ENCODE results near the gene SMC1B. TPM values are rescaled to one million over a fixed set of nuclear protein-coding genes. Genes with fewer than 3 reads are reported as not detected.

The SMC1B gene
- total RNA-seq, 1 donor from 2014 or later, result 0.06 TPM

- H3K4me3 Mint-ChIP-seq, result no peak overlapping the region
- H3K27me3 Mint-ChIP-seq (ENCODE audit: insufficient read depth, low read depth), result peaks cover 5% of the 10 kb centered on the region
- Histone ChIP-seq H3K36me3 (no peaks in the 10 kb centered on the region), H3K27ac (no peak overlapping the region), H3K79me2 (ENCODE audit: low read depth) (peaks cover 24% of the 10 kb centered on the region), H3K4me3 (no peak overlapping the region), H3K4me2 (no peak overlapping the region), H3K9me3 (ENCODE audit: low read depth) (no peaks in the 10 kb centered on the region), H4K20me1 (ENCODE audit: low read depth) (peaks cover 13% of the 10 kb centered on the region), H3K9ac (no peak overlapping the region), H3K4me1 (peaks cover 6% of the 10 kb centered on the region), H2AFZ (replicated peaks) (no peak overlapping the region), H3K27me3 (no peaks in the 10 kb centered on the region), H3F3A (ENCODE audit: low read depth) (no peaks in the 10 kb centered on the region)
- H3K9me3 Mint-ChIP-seq, result no peaks in the 10 kb centered on the region
- no peak overlapping the region for H3K27ac Mint-ChIP-seq
- H3K36me3 Mint-ChIP-seq, result peaks cover 23% of the 10 kb centered on the region
- no peak for DNase-seq (ENCODE audit: low spot score)
- H3K4me1 Mint-ChIP-seq, result peaks cover 11% of the 10 kb centered on the region
- no peak for TF ChIP-seq EZH2phosphoT487 (IDR thresholded peaks at IDR 0.05)
- TF ChIP-seq EZH2 (IDR thresholded peaks at IDR 0.05), result no peak
- no peak for TF ChIP-seq CTCF (IDR thresholded peaks at IDR 0.05)
Measured at GRCh38 chr22:45324311-45324711, 89.1 kb downstream of the SMC1B start.

GRCh38 chr22:45323695-45324094, 89.7 kb downstream of the SMC1B start:
- Mint-ChIP-seq H3K36me3 (peaks cover 22% of the 10 kb centered on the region), H3K9me3 (no peaks in the 10 kb centered on the region), H3K27me3 (ENCODE audit: insufficient read depth, low read depth) (peaks cover 5% of the 10 kb centered on the region), H3K27ac (no peak overlapping the region), H3K4me3 (no peak overlapping the region), H3K4me1 (peaks cover 17% of the 10 kb centered on the region)
- peaks cover 30% of the 10 kb centered on the region for H3K79me2 ChIP-seq (ENCODE audit: low read depth)
- no peaks in the 10 kb centered on the region for H3K36me3 ChIP-seq
- no peaks in the 10 kb centered on the region for H3K9me3 ChIP-seq (ENCODE audit: low read depth)
- peaks cover 5% of the 10 kb centered on the region for H3F3A ChIP-seq (ENCODE audit: low read depth)
- H3K27ac ChIP-seq, result no peak overlapping the region
- H3K4me3 ChIP-seq, result no peak overlapping the region
- TF ChIP-seq EZH2phosphoT487 (IDR thresholded peaks at IDR 0.05) (no peak), CTCF (IDR thresholded peaks at IDR 0.05) (no peak), EZH2 (IDR thresholded peaks at IDR 0.05) (no peak)
- no peaks in the 10 kb centered on the region for H3K27me3 ChIP-seq
- no peak overlapping the region for H2AFZ ChIP-seq (replicated peaks)
- H3K4me1 ChIP-seq, result peaks cover 13% of the 10 kb centered on the region
- no peak overlapping the region for H3K9ac ChIP-seq
- DNase-seq (ENCODE audit: low spot score), result no peak
- H4K20me1 ChIP-seq (ENCODE audit: low read depth), result peaks cover 20% of the 10 kb centered on the region
- no peak overlapping the region for H3K4me2 ChIP-seq

- Mint-ChIP-seq H3K9me3 (no peaks in the 10 kb centered on the region), H3K36me3 (peaks cover 22% of the 10 kb centered on the region), H3K4me1 (peaks cover 24% of the 10 kb centered on the region), H3K4me3 (no peak overlapping the region), H3K27ac (no peak overlapping the region), H3K27me3 (ENCODE audit: insufficient read depth, low read depth) (peaks cover 5% of the 10 kb centered on the region)
- TF ChIP-seq EZH2 (IDR thresholded peaks at IDR 0.05), result no peak
- TF ChIP-seq EZH2phosphoT487 (IDR thresholded peaks at IDR 0.05), result no peak
- TF ChIP-seq CTCF (IDR thresholded peaks at IDR 0.05), result no peak
- Histone ChIP-seq H3K79me2 (ENCODE audit: low read depth) (peaks cover 37% of the 10 kb centered on the region), H3K36me3 (no peaks in the 10 kb centered on the region), H3K9ac (no peak overlapping the region), H3K4me3 (no peak overlapping the region), H3K4me1 (peaks cover 19% of the 10 kb centered on the region), H3K9me3 (ENCODE audit: low read depth) (no peaks in the 10 kb centered on the region), H3F3A (ENCODE audit: low read depth) (peaks cover 8% of the 10 kb centered on the region), H3K4me2 (no peak overlapping the region), H4K20me1 (ENCODE audit: low read depth) (peaks cover 27% of the 10 kb centered on the region), H3K27me3 (no peaks in the 10 kb centered on the region), H3K27ac (no peak overlapping the region), H2AFZ (replicated peaks) (no peak overlapping the region)
- no peak for DNase-seq (ENCODE audit: low spot score)
Measured at GRCh38 chr22:45322873-45323525, 90.4 kb downstream of the SMC1B start.

Measured in neural progenitor cell (in vitro differentiated cells).